ENCODE measurements around the gene IGF2. TPM values are rescaled to one million over a fixed set of nuclear protein-coding genes. Genes with fewer than 3 reads are reported as not detected.

IGF2 gene
- total and polyA plus RNA-seq, 2 of the 8 experiments (the other 6 are each of a cell fraction or from before 2014, with no cell fraction given), result 0.74 to 1.5 TPM

- no peak for TF ChIP-seq CTCF (IDR thresholded peaks at IDR 0.05; ENCODE audit: control extremely low read depth in 1 of 3, insufficient read depth in 1 of 3, low read depth in 1 of 3, low read length in 3 of 3)
- TF ChIP-seq BACH1 (IDR thresholded peaks at IDR 0.05; ENCODE audit: low read length), result no peak
- TF ChIP-seq TAF7 (optimal IDR thresholded peaks at IDR 0.05; ENCODE audit: borderline replicate concordance, low read depth, low read length), result no peak
- TF ChIP-seq HDAC2 (IDR thresholded peaks at IDR 0.05; ENCODE audit: borderline replicate concordance in 1 of 2, low read depth in 2 of 2, low read length in 2 of 2), result no peak
- no peak for TF ChIP-seq ZNF274 (IDR thresholded peaks at IDR 0.05; ENCODE audit: borderline replicate concordance, extremely low read depth, low read length)
- TF ChIP-seq NANOG (IDR thresholded peaks at IDR 0.05; ENCODE audit: insufficient read depth, low read depth, low read length, poor library complexity, severe bottlenecking), result no peak
- no peak for TF ChIP-seq RFX5 (IDR thresholded peaks at IDR 0.05; ENCODE audit: borderline replicate concordance, low read depth, low read length)
These were observed 3.5 kb downstream of the IGF2 start (continued) for GRCh38 chr11:2135648-2136201.

All from H1 (cell line).